Mononuclear cell (primary cell): ENCODE data around the gene IRAK2. TPM values are rescaled to one million over a fixed set of nuclear protein-coding genes. Genes with fewer than 3 reads are reported as not detected.

Source experiments
- H3K27me3 ChIP-seq: 2 replicates; pipeline ENCODE4 v1.6.0; 2011; ENCODE audit warnings: low read length, control low read depth; ENCODE audit not compliant: insufficient read depth
- H3K4me1 ChIP-seq: 2 replicates; pipeline ENCODE4 v1.5.1; 2011; ENCODE audit warnings: mild to moderate bottlenecking, low read length, control low read depth; ENCODE audit not compliant: insufficient read depth
- H3K4me3 ChIP-seq: 2 replicates; pipeline ENCODE4 v1.5.1; 2011; ENCODE audit warnings: mild to moderate bottlenecking, low read length, moderate library complexity
- H3K9me3 ChIP-seq: 2 replicates; pipeline ENCODE4 v1.5.1; 2011; ENCODE audit warnings: low read depth, mild to moderate bottlenecking, control low read depth, low read length
- total RNA-seq: library from RNA; depleted of rRNA; stranded (reverse); fragments of >200 nt; gene quantifications from one replicate; pipeline ENCODE4 v1.2.3, GENCODE V29; 2012

IRAK2 gene
- total RNA-seq, 1 donor, result 14.6 TPM

GRCh38 chr3:10245081-10245712 lies 80.5 kb downstream of the IRAK2 start:
- Histone ChIP-seq H3K9me3 (peaks cover 18% of the 10 kb centered on the region), H3K4me3 (no peak overlapping the region), H3K4me1 (peaks cover 49% of the 10 kb centered on the region), H3K27me3 (no peaks in the 10 kb centered on the region)

GRCh38 chr3:10247679-10248183 lies 83.0 kb downstream of the IRAK2 start:
- Histone ChIP-seq H3K4me1 (peaks cover 56% of the 10 kb centered on the region), H3K27me3 (no peaks in the 10 kb centered on the region), H3K9me3 (peaks cover 18% of the 10 kb centered on the region), H3K4me3 (peak overlapping the region; percentile 60)

- Histone ChIP-seq H3K4me1 (peaks cover 50% of the 10 kb centered on the region), H3K27me3 (no peaks in the 10 kb centered on the region), H3K9me3 (peaks cover 18% of the 10 kb centered on the region), H3K4me3 (peak within 1 kb of the TSS; percentile 60)
These were observed 83.7 kb downstream of the IRAK2 start, which contains the start of gene TATDN2 for GRCh38 chr3:10248184-10248983. Gene TATDN2 (plus strand): TSS chr3:10248459. CDS start chr3:10249201, 742 bp downstream.

GRCh38 chr3:10248984-10249748 lies 84.4 kb downstream of the IRAK2 start:
- Histone ChIP-seq H3K4me3 (peak overlapping the region; percentile 60), H3K4me1 (peaks cover 56% of the 10 kb centered on the region), H3K27me3 (no peaks in the 10 kb centered on the region), H3K9me3 (peaks cover 18% of the 10 kb centered on the region)

GRCh38 chr3:10249833-10250232 lies 85.1 kb downstream of the IRAK2 start:
- peak overlapping the region; percentile 60 for H3K4me3 ChIP-seq
- H3K4me1 ChIP-seq, result peaks cover 61% of the 10 kb centered on the region
- H3K9me3 ChIP-seq, result peaks cover 14% of the 10 kb centered on the region
- H3K27me3 ChIP-seq, result no peaks in the 10 kb centered on the region

GRCh38 chr3:10251006-10251405 lies 86.3 kb downstream of the IRAK2 start:
- peaks cover 2% of the 10 kb centered on the region for H3K9me3 ChIP-seq
- H3K4me1 ChIP-seq, result peaks cover 68% of the 10 kb centered on the region
- H3K27me3 ChIP-seq, result no peaks in the 10 kb centered on the region
- H3K4me3 ChIP-seq, result no peak overlapping the region

GRCh38 chr3:10253731-10254130 lies 89.0 kb downstream of the IRAK2 start:
- no peaks in the 10 kb centered on the region for H3K9me3 ChIP-seq
- H3K27me3 ChIP-seq, result no peaks in the 10 kb centered on the region
- peaks cover 57% of the 10 kb centered on the region for H3K4me1 ChIP-seq
- no peak overlapping the region for H3K4me3 ChIP-seq

GRCh38 chr3:10255835-10256234 lies 91.1 kb downstream of the IRAK2 start:
- no peak overlapping the region for H3K4me3 ChIP-seq
- H3K27me3 ChIP-seq, result no peaks in the 10 kb centered on the region
- H3K9me3 ChIP-seq, result no peaks in the 10 kb centered on the region
- H3K4me1 ChIP-seq, result peaks cover 37% of the 10 kb centered on the region

- Histone ChIP-seq H3K9me3 (no peaks in the 10 kb centered on the region), H3K4me1 (peaks cover 27% of the 10 kb centered on the region), H3K4me3 (no peak overlapping the region), H3K27me3 (no peaks in the 10 kb centered on the region)
These were observed 94.3 kb downstream of the IRAK2 start for GRCh38 chr3:10259036-10259435.

GRCh38 chr3:10259798-10260197 lies 95.1 kb downstream of the IRAK2 start:
- no peaks in the 10 kb centered on the region for H3K9me3 ChIP-seq
- no peak overlapping the region for H3K4me3 ChIP-seq
- H3K27me3 ChIP-seq, result no peaks in the 10 kb centered on the region
- peaks cover 28% of the 10 kb centered on the region for H3K4me1 ChIP-seq

- no peak overlapping the region for H3K4me3 ChIP-seq
- no peaks in the 10 kb centered on the region for H3K27me3 ChIP-seq
- H3K9me3 ChIP-seq, result no peaks in the 10 kb centered on the region
- peaks cover 24% of the 10 kb centered on the region for H3K4me1 ChIP-seq
These were observed 95.5 kb downstream of the IRAK2 start for GRCh38 chr3:10260211-10260701.

GRCh38 chr3:10262027-10262426 lies 97.3 kb downstream of the IRAK2 start:
- peaks cover 28% of the 10 kb centered on the region for H3K4me1 ChIP-seq
- no peaks in the 10 kb centered on the region for H3K27me3 ChIP-seq
- no peaks in the 10 kb centered on the region for H3K9me3 ChIP-seq
- H3K4me3 ChIP-seq, result no peak overlapping the region

GRCh38 chr3:10263646-10264363 lies 99.1 kb downstream of the IRAK2 start:
- no peaks in the 10 kb centered on the region for H3K27me3 ChIP-seq
- no peak overlapping the region for H3K4me3 ChIP-seq
- H3K4me1 ChIP-seq, result peaks cover 29% of the 10 kb centered on the region
- no peaks in the 10 kb centered on the region for H3K9me3 ChIP-seq

GRCh38 chr3:10265833-10266232 lies 101.1 kb downstream of the IRAK2 start:
- peaks cover 29% of the 10 kb centered on the region for H3K4me1 ChIP-seq
- no peak overlapping the region for H3K4me3 ChIP-seq
- H3K27me3 ChIP-seq, result no peaks in the 10 kb centered on the region
- H3K9me3 ChIP-seq, result no peaks in the 10 kb centered on the region
